ENCODE data around the gene TNFAIP8L2.
A peak's percentile ranks its signal among the peaks of the same experiment; 100 is the strongest.
"Not testable (repeated sequence)": the region's sequence is repeated elsewhere in the genome, so short reads cannot be mapped to it uniquely, and the experiment has no call there.

Gene TNFAIP8L2

GRCh38 chr1:151146412-151147131, 9.9 kb upstream of the TNFAIP8L2 start, which contains the start of gene SEMA6C:
Gene SEMA6C, minus strand, starts transcription at chr1:151146631. Its CDS starts 4,010 bp downstream, at chr1:151142621.
- DNase-seq = peak; percentile 89

- DNase-seq = no peak
These were observed 9.3 kb upstream of the TNFAIP8L2 start for GRCh38 chr1:151147132-151147503.

GRCh38 chr1:151147665-151148064, 8.8 kb upstream of the TNFAIP8L2 start:
- DNase-seq = no peak

GRCh38 chr1:151157067-151157531, 650 bp downstream of the TNFAIP8L2 start:
- no peak for DNase-seq

- no peak for DNase-seq
These were observed 1.9 kb downstream of the TNFAIP8L2 start for GRCh38 chr1:151158326-151158725.

- DNase-seq = no peak
These were observed 2.4 kb downstream of the TNFAIP8L2 start for GRCh38 chr1:151158751-151159251.

GRCh38 chr1:151159373-151159772, 2.9 kb downstream of the TNFAIP8L2 start:
- no peak for DNase-seq

- no peak for DNase-seq
These were observed 8.4 kb downstream of the TNFAIP8L2 start for GRCh38 chr1:151164732-151165280.

GRCh38 chr1:151165281-151165737, 8.9 kb downstream of the TNFAIP8L2 start:
- DNase-seq = no peak

- peak; percentile 97 for DNase-seq
These were observed 9.5 kb downstream of the TNFAIP8L2 start, which contains the start of the genes LYSMD1 and SCNM1 for GRCh38 chr1:151165738-151166504. Gene LYSMD1, minus strand, starts transcription at chr1:151165902. Its CDS starts 644 bp downstream, at chr1:151165258. Gene SCNM1, plus strand, starts transcription at chr1:151166144. Its CDS starts 9 bp downstream, at chr1:151166153.

- no peak for DNase-seq
These were observed 10.1 kb downstream of the TNFAIP8L2 start for GRCh38 chr1:151166505-151166956.

GRCh38 chr1:151167116-151167515, 10.7 kb downstream of the TNFAIP8L2 start:
- no peak for DNase-seq

GRCh38 chr1:151171190-151171589, 14.7 kb downstream of the TNFAIP8L2 start:
- DNase-seq = no peak

GRCh38 chr1:151175041-151175741, 18.7 kb downstream of the TNFAIP8L2 start:
- DNase-seq = no peak

- DNase-seq = no peak
These were observed 19.4 kb downstream of the TNFAIP8L2 start, which contains the start of gene TMOD4 for GRCh38 chr1:151175863-151176262. Gene TMOD4, minus strand, starts transcription at chr1:151175981. Its CDS starts 1,106 bp downstream, at chr1:151174875.

GRCh38 chr1:151176514-151177045, 20.1 kb downstream of the TNFAIP8L2 start:
- DNase-seq = no peak

GRCh38 chr1:151184211-151184610, 27.8 kb downstream of the TNFAIP8L2 start:
- no peak for DNase-seq

- no peak for DNase-seq
These were observed 30.8 kb downstream of the TNFAIP8L2 start for GRCh38 chr1:151187205-151187604.

GRCh38 chr1:151188667-151189066, 32.2 kb downstream of the TNFAIP8L2 start:
- DNase-seq = not testable (repeated sequence)

GRCh38 chr1:151189637-151190445, 33.4 kb downstream of the TNFAIP8L2 start, which contains the start of gene VPS72:
Gene VPS72, minus strand, starts transcription at chr1:151190197. Its CDS starts 76 bp downstream, at chr1:151190121.
- peak; percentile 89 for DNase-seq

- no peak for DNase-seq
These were observed 35.6 kb downstream of the TNFAIP8L2 start for GRCh38 chr1:151192047-151192446.
